HepG2 (cell line): ENCODE results near the gene VPS52. TPM values are rescaled to one million over a fixed set of nuclear protein-coding genes. Genes with fewer than 3 reads are reported as not detected.

Experiments used
- ARID3A ChIP-seq: IDR thresholded peaks from 2 replicates; pipeline ENCODE4 v1.6.1; 2012; ENCODE audit warnings: low read depth, low read length, improper control_type of control experiment
- ATAD3A ChIP-seq: sonication (generic); formaldehyde crosslinking; IDR thresholded peaks from 2 replicates; pipeline ENCODE4 v1.4.0; 2020; ENCODE audit warnings: missing genetic modification reagents
- BHLHE40 ChIP-seq: IDR thresholded peaks from 2 replicates; pipeline ENCODE4 v1.6.1; 2011; ENCODE audit warnings: low read length, improper control_type of control experiment
- CBX2 ChIP-seq, 2 experiments: fragments of 200-600 bp in 1 of 2; sonication (generic); formaldehyde crosslinking in 1 of 2; IDR thresholded peaks; 2 replicates each; pipeline versions ENCODE4 v1.7.0 to v1.8.1; 2018 to 2022; ENCODE audit warnings: low read depth in 2 of 2, low read length in 1 of 2, mild to moderate bottlenecking in 1 of 2, missing genetic modification reagents in 1 of 2
- CERS6 ChIP-seq: sonication (generic); formaldehyde crosslinking; IDR thresholded peaks from 2 replicates; pipeline ENCODE4 v1.5.0; 2020; ENCODE audit warnings: missing genetic modification reagents
- DNMT3B ChIP-seq: conservative IDR thresholded peaks from 2 replicates; pipeline ENCODE4 v1.6.1; 2016; ENCODE audit warnings: missing biosample characterization, control low read depth
- EHMT2 ChIP-seq: fragments of 200-600 bp; sonication (generic); IDR thresholded peaks from 2 replicates; pipeline ENCODE4 v1.7.0; 2017; ENCODE audit warnings: antibody characterized with exemption, low read depth, low read length, borderline replicate concordance
- ELF4 ChIP-seq: sonication (generic); formaldehyde crosslinking; IDR thresholded peaks from 2 replicates; pipeline ENCODE4 v1.5.0; 2020; ENCODE audit warnings: missing genetic modification reagents, mild to moderate bottlenecking, moderate library complexity, borderline replicate concordance
- FOXP1 ChIP-seq, 2 experiments: fragments of 450-650 bp in 1 of 2; IDR thresholded peaks; 2 replicates each; pipeline ENCODE4 v1.6.1; 2017 to 2018; ENCODE audit warnings: antibody characterized with exemption in 1 of 2
- GABPB1 ChIP-seq: IDR thresholded peaks from 2 replicates; pipeline ENCODE4 v1.6.1; 2016; ENCODE audit warnings: mild to moderate bottlenecking, missing genetic modification reagents, moderate library complexity, missing compliant biosample characterization
- GATA4 ChIP-seq: sonication (generic); IDR thresholded peaks from 2 replicates; pipeline ENCODE4 v1.6.1; 2016; ENCODE audit warnings: antibody characterized with exemption, low read depth, borderline replicate concordance
- KDM5A ChIP-seq: fragments of 200-600 bp; sonication (generic); IDR thresholded peaks from 2 replicates; pipeline ENCODE4 v1.7.0; 2018; ENCODE audit warnings: antibody characterized with exemption, mild to moderate bottlenecking, low read length, borderline replicate concordance
- NAIF1 ChIP-seq: sonication (generic); formaldehyde crosslinking; IDR thresholded peaks from 2 replicates; pipeline ENCODE4 v1.5.0; 2020; ENCODE audit warnings: mild to moderate bottlenecking, missing genetic modification reagents, borderline replicate concordance
- NRL ChIP-seq: sonication (generic); formaldehyde crosslinking; IDR thresholded peaks from 2 replicates; pipeline ENCODE4 v1.5.0; 2020; ENCODE audit warnings: missing genetic modification reagents, mild to moderate bottlenecking, moderate library complexity, borderline replicate concordance
- PAWR ChIP-seq: sonication (generic); formaldehyde crosslinking; IDR thresholded peaks from 2 replicates; pipeline ENCODE4 v1.4.0; 2020; ENCODE audit warnings: missing genetic modification reagents, mild to moderate bottlenecking, borderline replicate concordance
- TARDBP ChIP-seq: sonication (generic); formaldehyde crosslinking; IDR thresholded peaks from 2 replicates; pipeline ENCODE4 v1.8.0; 2022; ENCODE audit warnings: mild to moderate bottlenecking, missing genetic modification reagents
- ZMYM4 ChIP-seq: sonication (generic); formaldehyde crosslinking; IDR thresholded peaks from 2 replicates; pipeline ENCODE4 v1.8.1; 2023; ENCODE audit warnings: mild to moderate bottlenecking, missing genetic modification reagents
- ZNF33B ChIP-seq: sonication (generic); formaldehyde crosslinking; IDR thresholded peaks from 2 replicates; pipeline ENCODE4 v1.5.1; 2020; ENCODE audit warnings: mild to moderate bottlenecking, missing genetic modification reagents
- ZNF501 ChIP-seq: sonication (generic); formaldehyde crosslinking; IDR thresholded peaks from 2 replicates; pipeline ENCODE4 v1.5.1; 2020; ENCODE audit warnings: mild to moderate bottlenecking, moderate library complexity, missing genetic modification reagents
- ZNF512 ChIP-seq: sonication (generic); formaldehyde crosslinking; IDR thresholded peaks from 2 replicates; pipeline ENCODE4 v1.4.0; 2020; ENCODE audit warnings: mild to moderate bottlenecking, missing genetic modification reagents
- ZNF563 ChIP-seq: sonication (generic); formaldehyde crosslinking; IDR thresholded peaks from 2 replicates; pipeline ENCODE4 v1.8.0; 2022; ENCODE audit warnings: mild to moderate bottlenecking, moderate library complexity, missing genetic modification reagents
- ZNF720 ChIP-seq: sonication (generic); formaldehyde crosslinking; IDR thresholded peaks from 2 replicates; pipeline ENCODE4 v1.4.0; 2020; ENCODE audit warnings: missing genetic modification reagents
- ZNF761 ChIP-seq: sonication (generic); formaldehyde crosslinking; conservative IDR thresholded peaks from 2 replicates; pipeline ENCODE4 v1.4.0; 2020; ENCODE audit warnings: mild to moderate bottlenecking, missing genetic modification reagents
- ZNF776 ChIP-seq: sonication (generic); formaldehyde crosslinking; IDR thresholded peaks from 2 replicates; pipeline ENCODE4 v1.4.0; 2020; ENCODE audit warnings: mild to moderate bottlenecking, missing genetic modification reagents
- polyA plus RNA-seq, 8 experiments: library from polyadenylated mRNA; depleted of rRNA in 3 of 8; stranded (reverse) in 7 of 8; unstranded in 1 of 8; fragments of >200 nt; fragmentation: Illumina TruSeq in 4 of 8; extraction: Trizol in 4 of 8; gene quantifications; 2 replicates each; pipeline versions ENCODE4 v1.2.1 to v1.2.3, GENCODE V29; 2011 to 2016; ENCODE audit warnings: low read depth in 4 of 8, missing spikeins in 1 of 8, mixed read lengths in 1 of 8; ENCODE audit not compliant: insufficient read depth in 1 of 8
- total RNA-seq, 5 experiments: library from RNA; depleted of rRNA; stranded (reverse); fragments of >200 nt; fragmentation: Illumina TruSeq; extraction: Trizol; gene quantifications; 2 replicates each; pipeline ENCODE4 v1.2.3, GENCODE V29; 2016; ENCODE audit warnings: low read depth in 1 of 5
- TF ChIP-seq, protein P1 (sequence below): sonication (generic); formaldehyde crosslinking; IDR thresholded peaks from 2 replicates; pipeline ENCODE4 v1.8.1; 2023; ENCODE audit warnings: mild to moderate bottlenecking, missing genetic modification reagents

Gene VPS52
- total and polyA plus RNA-seq, 2 of the 13 experiments (the other 11 are each of a cell fraction or from before 2014, with no cell fraction given): 48.9 to 85.5 TPM

- no peak for TF ChIP-seq ZNF512 (CRISPR knock-in tag)
- no peak; the same call in 1 of the 2 replicates for TF ChIP-seq PAWR (CRISPR knock-in tag)
- TF ChIP-seq CBX2 (IDR thresholded peaks at IDR 0.05; ENCODE audit: low read depth, low read length): no peak
- TF ChIP-seq CBX2 (CRISPR knock-in tag; IDR thresholded peaks at IDR 0.05; ENCODE audit: low read depth): peak; percentile 68; the same call in 1 of the 2 replicates
- peak; percentile 90 for TF ChIP-seq ELF4
- TF ChIP-seq, protein P1, sequence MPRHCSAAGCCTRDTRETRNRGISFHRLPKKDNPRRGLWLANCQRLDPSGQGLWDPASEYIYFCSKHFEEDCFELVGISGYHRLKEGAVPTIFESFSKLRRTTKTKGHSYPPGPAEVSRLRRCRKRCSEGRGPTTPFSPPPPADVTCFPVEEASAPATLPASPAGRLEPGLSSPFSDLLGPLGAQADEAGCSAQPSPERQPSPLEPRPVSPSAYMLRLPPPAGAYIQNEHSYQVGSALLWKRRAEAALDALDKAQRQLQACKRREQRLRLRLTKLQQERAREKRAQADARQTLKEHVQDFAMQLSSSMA (CRISPR knock-in tag): peak; percentile 94; the same call in 1 of the 2 replicates
- TF ChIP-seq BHLHE40: 0 out of 2 replicates have a peak, but pooled peaks have one; percentile 15
- no peak; the same call in 1 of the 2 replicates for TF ChIP-seq ZNF33B (CRISPR knock-in tag)
- 0 out of 2 replicates have a peak, but pooled peaks have one; percentile 18 for TF ChIP-seq TARDBP (CRISPR knock-in tag)
- no peak for TF ChIP-seq FOXP1 (IDR thresholded peaks at IDR 0.05)
- no peak for TF ChIP-seq FOXP1 (CRISPR knock-in tag; IDR thresholded peaks at IDR 0.05)
- TF ChIP-seq CERS6 (CRISPR knock-in tag): no peak
- TF ChIP-seq NRL (CRISPR knock-in tag): peak; percentile 68; the same call in 1 of the 2 replicates
- peak; percentile 95 for TF ChIP-seq GABPB1 (CRISPR knock-in tag)
- no peak for TF ChIP-seq DNMT3B
- TF ChIP-seq ZNF563: peak; percentile 45; the same call in 1 of the 2 replicates
- TF ChIP-seq NAIF1 (CRISPR knock-in tag): peak; percentile 74
- TF ChIP-seq KDM5A: peak; percentile 89
- 0 out of 2 replicates have a peak, but pooled peaks have one; percentile 29 for TF ChIP-seq ARID3A
- no peak for TF ChIP-seq ZNF776
- TF ChIP-seq ZMYM4 (CRISPR knock-in tag): no peak
- peak; percentile 94 for TF ChIP-seq ZNF501 (CRISPR knock-in tag)
- TF ChIP-seq GATA4: 0 out of 2 replicates have a peak, but pooled peaks have one; percentile 51
- no peak; the same call in 1 of the 2 replicates for TF ChIP-seq ZNF720
- no peak for TF ChIP-seq EHMT2
- TF ChIP-seq ZNF761 (CRISPR knock-in tag): peak; percentile 88
- TF ChIP-seq ATAD3A: no peak
These were observed 27.7 kb upstream of the VPS52 start (continued) for GRCh38 chr6:33299237-33299944.
